HG02623 (cell line): Measurements from ENCODE around the gene PRSS50.

Source experiments
- ATAC-seq: cut with Tn5 transposase; IDR thresholded peaks from one replicate; pipeline ENCODE4 v1.9.1; 2021; ENCODE audit warnings: moderate library complexity; ENCODE audit not compliant: unreplicated experiment

PRSS50 gene

GRCh38 chr3:46729038-46729437 lies 11.4 kb upstream of the PRSS50 start:
- ATAC-seq: no peak

DNA sequence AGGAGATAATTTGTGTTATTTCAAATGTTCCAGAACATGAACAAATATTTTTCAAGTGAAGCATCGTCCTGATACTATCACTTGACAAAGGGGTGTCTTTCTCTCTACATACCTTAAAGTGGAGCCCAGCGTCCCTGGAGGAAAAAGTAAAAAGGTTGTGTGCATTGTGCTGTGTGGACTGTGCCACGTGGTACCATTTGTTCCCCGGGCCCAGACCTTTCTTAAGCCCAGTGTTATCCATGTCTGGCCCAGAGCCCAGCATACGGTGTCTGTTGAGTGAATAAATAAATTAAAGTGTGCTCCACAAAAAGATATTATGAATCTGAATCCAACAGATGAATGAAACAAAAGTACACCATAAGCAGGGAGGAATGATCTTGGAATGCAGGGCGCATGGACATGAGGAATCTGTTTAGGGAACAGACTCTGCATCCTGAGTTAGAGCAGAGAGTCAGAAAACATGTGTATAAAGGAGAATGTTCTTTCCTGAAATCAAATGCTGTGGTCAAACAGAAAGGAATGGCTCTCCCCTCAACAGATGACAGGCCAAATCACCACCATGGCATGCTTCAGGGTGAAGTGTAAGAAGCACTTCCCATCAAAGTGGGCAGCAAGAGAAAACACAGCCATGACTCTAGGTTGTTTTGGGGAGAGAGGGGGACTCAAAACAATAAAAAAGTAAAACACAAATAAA lies 8.1 kb upstream of the PRSS50 start:
- no peak for ATAC-seq

- no peak for ATAC-seq
Measured at GRCh38 chr3:46724424-46724823, 6.8 kb upstream of the PRSS50 start.

DNA sequence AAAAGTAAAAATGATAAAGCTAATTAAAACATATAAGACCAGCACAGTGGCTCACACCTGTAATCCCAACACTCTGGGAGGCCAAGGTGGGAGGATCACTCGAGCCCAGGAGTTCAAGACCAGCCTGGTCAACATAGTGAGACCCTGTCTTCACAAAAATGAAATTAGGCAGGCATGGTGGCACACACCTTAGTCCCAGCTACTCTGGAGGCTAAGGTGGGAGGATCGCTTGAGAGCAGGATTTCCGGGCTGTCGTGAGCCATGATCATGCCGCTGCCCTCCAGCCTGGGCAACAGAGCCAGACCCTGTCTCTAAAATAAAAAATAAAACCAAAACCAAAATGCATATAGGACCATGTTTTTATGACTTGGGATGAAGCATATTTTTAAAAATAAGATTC lies 4.8 kb upstream of the PRSS50 start:
- no peak for ATAC-seq

GRCh38 chr3:46721009-46721408 lies 3.3 kb upstream of the PRSS50 start:
- ATAC-seq: no peak

GRCh38 chr3:46719735-46720271 lies 2.1 kb upstream of the PRSS50 start:
- ATAC-seq: no peak

DNA sequence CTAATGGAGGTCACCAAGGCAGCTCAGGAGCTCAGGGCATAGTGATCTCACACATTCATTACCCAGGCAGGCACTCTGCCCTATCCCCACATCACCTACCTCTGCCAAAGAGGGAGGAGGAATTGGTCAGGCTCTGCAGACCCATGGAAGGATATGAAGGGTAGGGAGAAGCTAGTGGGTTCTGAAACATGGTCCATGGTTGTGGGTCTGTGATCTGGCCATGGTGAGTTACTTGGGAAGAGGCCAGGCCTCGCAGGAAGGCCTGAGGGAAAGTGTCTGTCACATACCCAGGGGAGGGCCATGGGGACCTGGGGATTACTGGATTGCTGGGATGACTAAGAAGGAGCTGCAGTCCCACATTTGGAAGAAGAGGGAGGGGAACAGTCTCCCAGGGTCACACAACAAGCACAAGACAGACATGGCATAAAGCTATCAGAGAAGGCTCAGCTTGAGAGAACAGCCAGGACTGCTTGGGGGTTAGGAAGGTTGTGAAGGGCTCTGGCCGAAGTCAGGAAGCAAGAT lies 1.4 kb upstream of the PRSS50 start:
- no peak for ATAC-seq

DNA sequence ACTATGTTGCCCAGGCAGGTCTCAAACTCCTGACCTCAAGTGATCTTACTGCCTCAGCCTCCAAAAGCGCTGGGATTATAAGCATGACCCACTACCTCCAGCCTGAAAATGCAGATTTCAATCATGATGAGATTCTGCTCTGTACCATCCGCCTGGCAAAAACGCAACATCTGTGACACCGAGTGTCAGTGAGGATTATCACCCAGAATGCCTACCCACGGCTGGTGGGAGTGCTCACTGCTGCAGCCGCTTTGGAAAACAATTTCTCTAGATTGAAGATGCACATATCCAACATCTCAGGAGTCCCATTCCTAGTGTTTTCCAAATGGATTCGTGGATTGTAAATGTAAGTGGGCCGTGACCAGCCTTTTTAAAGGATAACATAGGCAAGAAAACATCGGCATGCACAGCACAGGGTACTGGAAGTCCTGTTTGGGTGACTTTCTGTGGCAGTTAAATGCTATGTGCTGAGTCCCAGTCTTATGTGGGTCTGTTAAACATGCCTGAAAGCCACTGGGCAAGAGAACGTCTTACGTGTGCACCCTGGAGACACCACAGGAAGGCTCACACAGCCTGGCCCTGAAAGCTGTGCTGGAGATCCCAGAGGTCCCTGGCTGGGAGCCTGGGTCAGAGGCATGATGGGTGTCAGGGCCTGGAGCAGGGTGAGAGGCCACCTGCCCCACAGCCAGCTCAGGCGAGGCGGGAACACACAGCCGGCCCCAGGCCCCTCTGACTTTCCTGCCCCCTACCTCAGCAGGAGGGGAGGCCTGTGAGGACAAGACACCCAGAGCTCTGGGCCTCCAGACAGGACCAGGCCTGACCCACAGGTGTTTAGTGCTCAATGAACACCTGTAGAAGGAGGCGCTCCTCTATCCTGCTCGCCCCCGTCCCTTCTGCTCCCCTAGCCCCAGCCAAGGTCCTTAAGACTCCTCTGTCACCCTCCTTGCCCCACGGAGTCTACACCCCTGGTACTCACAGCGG lies 918 bp downstream of the PRSS50 start:
- ATAC-seq: no peak

DNA sequence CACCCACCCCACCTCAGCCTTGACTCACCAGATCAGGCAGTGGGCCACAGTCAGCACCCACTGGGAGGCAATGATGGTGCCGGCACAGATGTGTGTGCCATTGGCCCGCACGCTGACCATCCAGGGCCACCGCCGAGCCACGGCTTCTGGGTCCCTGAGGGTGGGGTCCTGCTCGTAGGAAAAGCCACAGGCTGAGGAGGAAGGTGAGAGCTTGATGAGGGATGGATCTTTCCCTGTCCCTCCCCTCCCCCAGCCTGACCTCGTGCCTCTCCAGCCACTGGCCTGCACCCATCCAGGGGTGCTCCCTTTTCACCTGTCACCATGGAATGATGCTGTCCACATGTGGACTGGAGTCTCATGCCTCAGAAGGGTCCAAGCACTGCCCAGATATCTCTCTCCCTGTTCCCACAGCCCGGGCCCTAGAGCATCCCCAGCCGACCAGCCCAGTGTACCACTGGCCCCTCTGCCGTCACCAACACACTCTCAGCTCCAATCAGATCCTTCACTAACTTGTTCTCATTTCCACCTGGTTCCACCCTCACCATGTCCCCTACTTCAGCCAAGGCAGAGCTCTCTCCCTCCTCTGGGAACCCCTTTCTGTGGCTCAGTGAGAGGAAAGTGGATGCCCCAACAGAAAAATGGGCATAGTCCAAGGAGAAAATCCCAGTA lies 2.0 kb downstream of the PRSS50 start:
- ATAC-seq: no peak

DNA sequence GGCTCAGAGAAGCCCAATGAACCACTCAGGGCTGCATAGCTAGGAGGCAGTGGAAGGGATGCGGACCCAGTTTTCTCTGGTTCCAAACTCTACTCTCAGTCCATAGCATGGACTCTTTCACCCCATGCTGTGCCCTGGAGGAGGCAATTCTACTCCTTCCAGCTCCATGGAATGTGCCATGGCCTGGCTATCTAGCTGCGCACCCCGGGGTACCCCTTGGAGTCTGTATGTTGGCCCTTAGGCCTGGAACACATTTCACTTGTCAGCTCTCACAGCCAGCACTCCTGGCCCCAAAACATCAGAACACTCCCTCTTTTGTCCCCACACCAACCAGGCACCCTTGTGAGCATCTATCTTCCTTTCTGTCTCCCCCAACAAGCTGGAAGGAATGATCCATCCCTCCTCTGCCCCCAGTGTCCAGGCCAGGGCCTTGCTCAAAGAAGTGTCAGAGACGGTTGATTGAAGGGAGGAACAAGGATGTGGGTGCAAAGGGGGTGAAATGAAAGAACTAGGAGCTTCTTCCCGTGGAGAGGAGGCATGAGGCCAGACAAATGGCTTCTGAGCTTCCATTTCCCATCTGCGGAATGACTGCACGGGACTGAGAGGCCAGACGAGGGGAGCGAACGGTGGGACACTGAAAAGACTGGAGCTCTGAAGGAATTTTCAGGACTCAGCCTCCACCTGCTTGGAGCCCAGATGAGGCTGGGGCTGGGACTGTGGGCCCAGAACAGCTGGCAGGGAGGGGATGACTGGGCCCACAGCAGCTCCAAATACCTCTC lies 2.8 kb downstream of the PRSS50 start:
- ATAC-seq: no peak

- ATAC-seq: no peak
Measured at GRCh38 chr3:46713898-46714552, 3.6 kb downstream of the PRSS50 start.

DNA sequence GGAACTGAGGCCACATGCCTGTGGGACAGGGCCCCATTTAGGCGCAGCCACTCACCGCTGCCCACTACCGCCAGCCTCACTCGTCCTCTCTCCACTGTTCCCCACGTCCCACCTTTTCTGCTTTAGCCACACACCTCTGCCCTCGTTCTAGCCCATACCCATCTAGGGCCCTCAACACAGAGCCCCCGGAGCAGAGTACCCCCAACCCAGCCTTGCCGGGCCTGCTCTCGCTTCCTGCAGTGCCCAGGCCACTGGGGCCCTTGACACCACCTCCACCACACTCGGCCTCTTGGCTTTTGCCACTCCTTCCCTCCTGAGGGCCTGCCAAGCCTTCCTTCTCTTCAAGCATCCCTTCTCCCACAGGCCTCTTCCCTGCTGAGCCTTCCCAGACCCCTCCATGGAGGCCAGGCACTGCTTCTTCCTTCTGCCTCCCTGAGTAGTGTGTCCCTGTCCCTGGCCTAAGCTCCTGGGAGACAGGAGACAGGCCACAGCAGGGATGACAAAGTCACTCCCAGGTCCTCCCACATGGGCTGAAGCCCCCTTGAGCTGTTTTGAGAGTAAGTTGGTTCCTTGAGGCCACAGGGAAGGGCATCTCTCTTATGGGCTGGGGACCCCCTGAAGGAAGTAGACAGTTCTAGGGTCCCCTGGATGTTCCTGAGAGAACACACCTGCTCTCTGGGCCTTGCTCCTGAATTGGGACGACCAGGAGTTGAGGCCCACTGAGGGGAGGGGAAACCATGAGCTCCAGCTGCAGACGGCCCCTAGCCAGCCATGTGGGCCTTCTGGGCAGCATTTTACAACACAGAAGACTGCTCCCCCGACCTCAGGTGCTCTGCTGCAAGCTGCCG lies 4.4 kb downstream of the PRSS50 start:
- ATAC-seq: no peak

GRCh38 chr3:46712191-46713049 lies 5.2 kb downstream of the PRSS50 start:
- ATAC-seq: no peak

DNA sequence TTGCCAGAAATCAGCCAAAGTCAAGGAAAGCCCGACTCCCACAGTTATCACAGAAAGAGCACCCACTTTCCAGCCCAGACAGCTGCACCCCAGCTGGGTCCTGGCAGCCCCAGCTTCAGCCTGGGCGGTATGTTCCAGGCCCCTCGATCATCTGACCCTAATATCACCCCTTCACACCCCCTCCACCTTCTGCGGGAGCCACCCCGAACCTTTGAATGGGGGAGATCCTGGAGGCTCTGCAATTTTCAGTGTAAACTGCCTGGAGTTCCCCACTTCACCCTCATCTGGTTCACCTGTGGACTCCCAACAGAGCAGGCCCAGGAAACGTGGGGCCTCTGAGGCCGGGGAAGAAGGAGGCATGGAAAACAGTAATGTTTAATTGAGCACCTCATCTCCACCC lies 5.9 kb downstream of the PRSS50 start:
- ATAC-seq: no peak

DNA sequence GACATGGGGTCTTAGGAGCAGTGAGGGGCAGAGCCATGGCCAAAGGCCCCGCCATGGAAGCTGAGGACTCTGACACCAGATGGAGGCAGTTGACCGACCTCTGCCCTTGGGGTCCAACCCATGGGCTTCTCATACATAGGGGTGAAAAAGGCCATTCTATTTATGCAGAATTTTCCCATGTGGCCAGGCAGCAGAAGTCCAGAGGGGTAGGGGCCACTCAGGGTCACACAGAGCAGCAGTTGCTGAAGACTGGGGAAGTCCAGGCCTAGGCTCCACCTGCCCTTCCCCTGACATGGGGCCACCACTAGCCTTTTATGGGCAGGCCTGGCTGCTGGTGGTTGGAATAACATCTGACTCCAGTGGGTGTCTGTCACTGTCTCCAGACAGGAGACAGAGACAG lies 6.4 kb downstream of the PRSS50 start:
- no peak for ATAC-seq

DNA sequence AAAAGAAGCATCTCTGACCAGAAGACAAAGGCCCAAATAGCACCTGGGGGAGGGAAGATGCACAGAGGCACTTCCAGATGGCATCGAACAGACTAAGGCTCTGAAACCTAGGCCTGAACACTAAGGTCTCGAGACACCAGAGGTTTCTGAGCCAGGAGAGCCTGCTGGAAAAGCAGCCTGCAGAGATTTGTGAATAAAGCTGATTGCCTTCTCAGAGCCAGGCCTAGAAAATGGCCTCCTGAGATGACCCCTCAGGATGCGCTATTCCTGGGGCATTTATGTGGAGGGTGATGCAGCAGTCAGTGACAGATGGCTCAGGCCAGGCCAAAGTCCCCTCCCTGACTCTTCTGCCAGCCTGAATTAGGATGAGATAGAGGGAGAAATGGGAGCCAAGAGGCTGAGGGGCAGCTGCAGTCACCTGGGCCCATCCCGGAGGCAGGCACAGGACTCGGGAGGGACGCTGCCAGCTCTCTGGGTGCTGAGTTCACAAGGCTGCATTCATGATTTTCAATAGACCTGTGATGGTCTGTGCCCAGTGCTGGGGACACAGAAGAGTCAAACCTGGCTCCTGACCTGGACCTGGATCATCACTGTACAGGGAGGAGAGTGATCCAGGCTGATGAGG lies 6.9 kb downstream of the PRSS50 start:
- no peak for ATAC-seq

- ATAC-seq: no peak
Measured at GRCh38 chr3:46710229-46710628, 7.4 kb downstream of the PRSS50 start.

DNA sequence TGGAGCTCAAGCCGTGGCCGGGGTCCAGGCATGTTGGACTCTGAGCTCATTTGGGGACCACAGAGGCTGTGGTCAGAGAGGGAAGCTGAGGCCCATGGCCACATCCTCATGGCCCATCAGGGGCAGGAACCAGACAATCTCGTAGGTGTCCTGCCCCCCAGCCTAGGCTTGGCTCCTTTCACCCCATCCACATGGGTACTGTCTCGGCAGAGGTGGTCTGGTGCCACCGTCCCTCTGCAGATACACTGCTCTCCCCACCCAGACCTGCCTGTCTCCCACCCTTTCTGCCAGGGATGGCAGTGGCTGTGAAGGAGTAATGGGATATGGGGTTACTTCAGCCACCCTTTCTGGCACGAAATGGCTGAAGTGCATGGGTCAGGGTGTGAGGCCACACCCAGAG lies 7.9 kb downstream of the PRSS50 start:
- ATAC-seq: no peak
